AG10803 (cell line): Measurements from ENCODE around the gene ARID3A.

Source experiments
- DNase-seq: peaks from one replicate; pipeline ENCODE4 v3.0.0; 2010; ENCODE audit warnings: low read depth
- H3K4me3 ChIP-seq: 2 replicates; pipeline ENCODE4 v1.5.1; 2011; ENCODE audit warnings: mild to moderate bottlenecking, low read length, control low read depth
- CTCF ChIP-seq: conservative IDR thresholded peaks from 2 replicates; pipeline ENCODE4 v1.5.1; 2011; ENCODE audit warnings: mild to moderate bottlenecking, low read length, control low read depth, inconsistent platforms

ARID3A gene

GRCh38 chr19:929203-929890, 3.5 kb downstream of the ARID3A start:
- no peak for DNase-seq
- H3K4me3 ChIP-seq = no peak overlapping the region
- no peak for TF ChIP-seq CTCF

DNA sequence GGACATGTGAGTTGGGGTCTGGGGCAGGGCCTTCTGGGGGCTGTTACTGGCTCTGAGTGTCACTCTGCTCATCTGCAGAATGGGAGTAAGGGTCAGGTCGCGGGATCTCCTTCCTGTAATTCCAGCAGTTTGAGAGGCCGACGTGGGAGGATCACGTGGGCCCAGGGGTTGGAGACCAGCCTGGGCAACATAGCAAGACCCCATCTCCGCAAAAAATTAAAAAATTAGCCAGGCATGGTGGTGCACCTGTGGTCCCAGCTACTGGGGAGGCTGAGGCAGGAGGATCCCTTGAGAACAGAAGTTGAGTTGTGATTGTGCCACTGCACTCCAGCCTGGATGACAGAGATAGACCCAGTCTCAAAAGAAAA, 4.0 kb downstream of the ARID3A start:
- TF ChIP-seq CTCF = no peak
- no peak overlapping the region for H3K4me3 ChIP-seq
- DNase-seq = no peak

- TF ChIP-seq CTCF = no peak
Observed at GRCh38 chr19:931860-932647, 6.2 kb downstream of the ARID3A start.

DNA sequence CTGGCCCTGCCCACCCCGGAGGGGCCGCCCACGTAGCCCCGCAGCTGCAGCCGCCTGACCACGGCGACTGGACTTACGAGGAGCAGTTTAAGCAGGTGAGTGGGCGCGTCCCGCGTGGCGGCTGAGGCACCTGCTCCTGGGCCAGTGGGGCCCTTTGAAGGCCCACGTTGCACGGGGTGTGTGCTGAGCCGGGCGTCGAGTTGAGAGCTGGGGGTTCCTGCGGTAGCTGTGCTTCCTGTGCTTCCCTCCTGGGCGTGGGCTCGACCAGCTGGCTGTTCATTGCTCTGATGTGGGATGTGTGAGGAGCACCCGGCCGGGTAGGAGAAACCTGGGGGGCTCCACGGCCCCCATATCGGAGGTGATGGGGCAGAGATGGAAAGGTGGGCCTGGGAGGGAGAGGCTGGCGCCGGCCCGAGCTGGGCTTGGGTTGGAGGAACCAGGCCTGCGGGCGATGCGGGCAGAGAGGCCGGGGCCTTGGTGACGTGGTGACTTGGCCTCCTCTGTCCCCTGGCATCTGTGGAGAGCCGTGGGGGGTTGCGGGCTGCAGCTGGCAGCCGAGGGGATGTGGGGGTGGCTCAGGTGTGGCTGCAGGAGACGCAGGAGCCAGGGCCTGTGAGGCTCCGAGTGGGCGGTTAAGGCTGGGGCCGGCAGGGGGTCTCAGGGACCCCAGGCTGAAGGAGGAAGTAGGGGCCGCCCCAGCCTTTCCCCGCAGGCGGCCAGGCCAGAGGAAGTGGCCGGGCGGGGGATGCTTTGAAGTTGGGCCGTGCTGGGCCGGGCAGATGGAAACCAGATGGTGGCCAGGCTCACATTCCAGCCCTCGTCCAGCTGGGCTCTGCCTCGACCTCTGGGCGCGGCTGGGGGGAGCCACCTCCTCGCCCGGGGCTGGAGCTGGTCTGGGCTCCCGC, 7.1 kb downstream of the ARID3A start:
- H3K4me3 ChIP-seq = peak overlapping the region; percentile 31
- peak; percentile 93 for DNase-seq

More at GRCh38 chr19:931860-932647, 6.2 kb downstream of the ARID3A start:
- H3K4me3 ChIP-seq = no peak overlapping the region
- no peak for DNase-seq

GRCh38 chr19:933553-933882, 7.7 kb downstream of the ARID3A start:
- DNase-seq = no peak
- peak overlapping the region; percentile 31; the same call in 1 of the 2 replicates for H3K4me3 ChIP-seq

More for the DNA sequence above, 7.1 kb downstream of the ARID3A start:
- no peak for TF ChIP-seq CTCF

More at GRCh38 chr19:933553-933882, 7.7 kb downstream of the ARID3A start:
- no peak for TF ChIP-seq CTCF
